Bone marrow (tissue), 2 donors: Measurements from ENCODE around the gene NDUFA7.
A peak's percentile ranks its signal among the peaks of the same experiment; 100 is the strongest.
"Not testable (repeated sequence)": the region's sequence is repeated elsewhere in the genome, so short reads cannot be mapped to it uniquely, and the experiment has no call there.

Experiments used
- DNase-seq, 2 donors: peaks; one replicate each; lab custom pipeline; 2025; lab: John Stamatoyannopoulos, UW

Gene NDUFA7

DNA sequence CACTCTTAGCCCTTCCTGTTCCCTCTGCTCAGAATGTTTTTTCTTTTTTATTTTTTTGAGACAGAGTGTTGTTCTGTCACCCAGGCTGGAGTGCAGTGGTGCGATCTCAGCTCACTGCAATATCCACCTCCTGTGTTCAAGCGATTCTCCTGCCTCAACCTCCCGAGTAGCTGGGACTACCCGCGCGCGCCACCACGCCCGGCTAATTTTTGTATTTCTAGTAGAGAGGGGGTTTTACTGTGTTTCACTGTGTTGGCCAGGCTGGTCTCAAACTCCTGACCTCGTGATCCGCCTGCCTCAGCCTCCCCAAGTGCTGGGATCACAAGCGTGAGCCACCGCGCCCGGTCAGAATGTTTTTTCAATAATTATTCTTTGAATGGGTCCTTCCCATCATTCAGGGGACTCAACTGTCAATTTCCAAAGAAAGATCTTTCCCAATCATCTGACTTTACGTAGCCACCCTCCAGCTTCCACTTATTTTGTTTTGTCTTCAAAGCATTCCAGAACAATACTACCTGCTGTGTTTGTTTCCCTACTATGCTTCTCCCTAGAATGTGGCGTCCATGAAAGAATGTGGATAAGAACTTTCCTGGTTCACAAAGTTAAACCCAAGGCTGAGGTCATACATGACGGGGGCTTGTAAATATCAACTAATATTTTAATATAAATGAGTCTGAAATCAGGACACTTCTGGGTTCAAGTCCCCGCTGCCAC lies 1.2 kb downstream of the NDUFA7 start:
- no peak for DNase-seq

- DNase-seq: not testable (repeated sequence)
These were observed 2.3 kb downstream of the NDUFA7 start for GRCh38 chr19:8318835-8319234.

DNA sequence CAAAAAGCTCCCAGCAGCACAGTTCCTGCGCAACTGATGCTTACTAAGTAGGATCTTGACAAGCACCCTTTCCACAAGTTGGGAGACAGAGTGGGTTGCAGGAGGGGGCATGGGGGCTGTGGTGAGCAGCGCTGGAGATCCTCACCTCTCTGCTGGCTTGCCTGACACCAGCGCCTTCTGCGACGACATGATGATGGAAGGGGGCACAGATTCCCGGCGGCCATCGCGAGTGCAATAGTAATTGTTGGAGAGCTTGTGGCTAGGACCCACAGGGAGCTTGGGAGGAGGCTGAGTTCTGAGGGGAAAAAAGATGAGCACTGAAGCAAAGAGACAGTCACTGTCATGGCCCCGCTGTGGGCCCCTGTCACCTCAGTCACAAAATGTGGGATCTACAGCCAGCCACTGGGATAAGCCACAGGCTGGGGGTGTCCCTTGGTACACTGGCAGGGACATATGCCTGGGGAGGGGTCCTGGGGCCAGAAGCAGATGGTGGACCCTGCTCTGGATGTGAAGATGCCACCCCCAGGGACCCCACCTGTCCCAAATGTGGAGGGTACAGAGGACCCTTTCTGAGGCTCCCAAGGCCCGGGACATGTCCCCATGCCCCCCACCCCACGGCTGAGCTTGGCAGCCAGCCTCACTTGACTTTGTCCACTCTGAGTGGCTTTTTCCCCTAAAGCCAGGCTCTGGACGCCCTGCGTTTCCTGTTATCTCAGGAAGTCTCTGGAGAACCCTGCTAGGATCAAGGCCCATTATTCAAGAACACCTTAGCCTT lies 4.6 kb downstream of the NDUFA7 start:
- DNase-seq: no peak

- not testable (repeated sequence) for DNase-seq
These were observed 6.1 kb downstream of the NDUFA7 start for GRCh38 chr19:8314981-8315640.

GRCh38 chr19:8311461-8312260 lies 9.5 kb downstream of the NDUFA7 start:
- DNase-seq: no peak

DNA sequence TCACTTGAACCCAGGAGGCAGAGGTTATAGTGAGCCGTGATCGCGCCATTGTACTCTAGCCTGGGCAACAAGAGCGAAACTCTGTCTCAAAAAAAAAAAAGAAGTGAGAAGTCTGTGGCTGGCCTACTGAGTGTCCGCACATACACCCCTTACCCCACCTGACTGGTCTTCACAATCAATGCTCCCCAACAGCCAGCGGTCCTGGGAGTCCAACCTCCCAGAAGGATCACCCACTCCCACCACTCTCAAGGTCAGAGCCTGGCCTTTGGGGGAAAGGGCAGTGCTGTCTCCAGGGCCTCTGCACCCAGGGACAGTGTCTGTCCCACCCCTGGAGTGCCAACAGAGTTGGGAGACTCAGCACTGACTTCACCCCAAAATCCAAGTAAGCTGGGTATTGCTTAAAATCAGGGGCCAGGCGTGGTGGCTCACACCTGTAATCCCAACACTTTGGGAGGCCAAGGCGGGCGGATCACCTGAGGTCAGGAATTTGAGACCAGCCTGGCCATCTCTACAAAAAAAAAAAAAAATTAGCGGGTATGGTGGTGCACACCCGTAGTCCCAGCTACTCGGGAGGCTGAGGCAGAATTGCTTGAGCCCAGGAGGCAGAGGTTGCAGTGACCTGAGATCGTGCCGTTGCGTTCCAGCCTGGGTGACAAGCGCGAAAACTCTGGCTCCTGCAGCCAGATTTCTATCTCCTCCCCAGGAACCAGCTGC lies 10.7 kb downstream of the NDUFA7 start:
- DNase-seq: no peak

- DNase-seq: no peak
These were observed 12.3 kb downstream of the NDUFA7 start for GRCh38 chr19:8308891-8309291.

GRCh38 chr19:8307965-8308866 lies 13.0 kb downstream of the NDUFA7 start, which contains the start of gene CD320:
CD320 (minus strand) TSS chr19:8308358; CDS start chr19:8308290, 68 bp downstream.
- peak; percentile 33 to 64 for DNase-seq

DNA sequence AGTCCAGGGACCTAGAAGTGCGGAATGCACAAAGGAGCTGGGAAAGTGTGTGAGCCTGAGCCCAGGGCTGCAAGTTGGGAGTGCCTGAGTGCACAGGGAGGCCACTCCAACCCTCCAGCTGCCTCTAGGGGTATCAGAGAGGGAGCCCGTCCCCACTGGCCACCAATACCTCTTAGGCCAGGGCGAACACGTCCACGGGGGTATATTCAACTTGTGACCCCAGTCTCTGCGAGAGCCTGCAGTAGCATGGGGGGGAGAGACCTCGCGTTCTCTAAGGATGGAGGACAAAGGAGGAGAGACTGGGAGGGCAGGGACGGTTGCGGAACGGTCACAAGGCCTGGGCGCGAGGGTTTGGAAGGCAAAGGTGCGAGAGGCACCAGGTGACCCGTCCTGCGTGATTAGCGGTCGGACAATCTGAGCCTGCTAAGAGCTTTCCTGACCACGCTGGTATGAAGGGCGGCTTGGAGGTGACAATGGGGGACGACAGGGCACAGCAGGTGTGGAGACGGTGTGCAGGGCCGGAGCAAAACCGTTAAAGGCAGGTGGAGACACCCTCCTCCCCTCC lies 13.7 kb downstream of the NDUFA7 start:
- no peak for DNase-seq

DNA sequence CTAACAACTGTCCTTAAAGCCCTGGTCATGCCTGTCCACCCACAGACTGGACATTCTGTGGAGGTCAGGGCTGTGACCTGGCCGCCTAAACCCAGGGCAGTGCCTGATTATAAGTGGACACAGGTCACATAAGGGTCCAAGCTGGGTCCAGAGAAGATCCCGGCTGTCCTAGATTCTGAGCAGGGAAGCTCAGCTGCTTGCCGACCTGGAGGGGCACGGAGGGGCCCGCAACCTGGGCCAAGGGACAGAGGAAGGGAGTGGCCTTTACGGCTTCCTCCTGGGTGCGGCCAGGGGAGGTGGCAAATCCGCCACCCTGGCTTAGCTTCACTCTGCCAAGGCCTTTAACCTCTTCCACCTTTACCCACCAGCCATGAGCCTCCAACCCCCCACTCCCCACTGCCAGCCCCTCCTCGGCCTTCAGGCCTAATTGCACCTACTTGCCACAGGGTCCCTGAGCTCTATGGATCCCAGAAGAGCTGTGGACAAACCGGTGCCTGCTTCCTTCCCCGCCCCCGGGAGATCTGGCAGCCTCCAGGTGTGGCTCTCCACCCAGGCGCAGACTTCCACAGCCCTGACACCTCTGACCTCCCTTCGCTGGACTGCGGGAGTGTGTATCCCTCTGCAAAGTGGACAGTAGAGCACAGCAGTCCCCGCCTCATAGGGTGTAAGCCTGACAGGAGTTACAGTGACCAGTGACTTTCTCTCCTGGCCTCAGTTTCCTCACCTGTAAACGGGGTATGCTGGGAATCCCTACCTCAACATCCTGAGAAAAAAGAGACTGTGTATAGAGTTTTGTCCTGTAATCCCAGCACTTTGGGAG lies 14.7 kb downstream of the NDUFA7 start:
- DNase-seq: no peak

- DNase-seq: no peak
These were observed 15.4 kb downstream of the NDUFA7 start for GRCh38 chr19:8305798-8306197.

DNA sequence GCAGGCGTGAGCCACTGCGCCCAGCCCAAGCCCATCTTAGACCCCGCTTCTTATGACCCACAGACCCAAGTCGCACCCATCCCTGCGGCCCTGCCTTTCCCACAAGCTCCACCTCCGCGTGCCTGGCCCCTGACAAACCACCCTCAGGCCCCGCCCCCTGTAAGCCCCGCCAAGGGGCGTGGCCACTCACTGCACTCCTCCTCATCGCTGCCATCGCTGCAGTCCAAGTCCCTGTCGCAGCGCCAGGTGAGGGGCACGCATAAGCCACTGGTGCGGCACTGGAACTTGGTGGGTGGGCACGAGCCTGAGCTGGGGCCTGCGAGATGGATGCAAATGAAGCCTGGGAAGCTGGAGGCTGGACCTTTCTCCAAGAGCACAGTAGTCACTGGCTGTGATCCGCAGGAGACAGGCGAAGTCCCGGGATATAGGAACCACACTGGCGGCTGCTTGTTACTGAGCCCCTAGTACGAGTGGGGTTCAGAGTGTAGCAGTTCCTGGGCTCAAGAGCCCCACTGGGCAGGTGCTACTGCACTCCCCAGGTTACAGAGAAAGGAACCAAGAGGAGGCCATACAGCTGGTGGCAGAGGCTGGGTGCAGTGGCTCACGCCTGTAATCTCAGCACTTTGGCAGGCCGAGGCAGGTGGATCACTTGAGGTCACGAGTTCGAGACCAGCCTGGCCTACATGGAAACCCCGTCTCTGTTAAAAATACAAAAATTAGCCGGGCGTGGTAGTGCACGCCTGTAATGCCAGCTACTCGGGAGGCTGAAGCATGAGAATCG lies 16.1 kb downstream of the NDUFA7 start:
- DNase-seq: no peak

- no peak for DNase-seq
These were observed 18.4 kb downstream of the NDUFA7 start for GRCh38 chr19:8302734-8303133.

- DNase-seq: no peak
These were observed 18.9 kb downstream of the NDUFA7 start for GRCh38 chr19:8302357-8302691.

DNA sequence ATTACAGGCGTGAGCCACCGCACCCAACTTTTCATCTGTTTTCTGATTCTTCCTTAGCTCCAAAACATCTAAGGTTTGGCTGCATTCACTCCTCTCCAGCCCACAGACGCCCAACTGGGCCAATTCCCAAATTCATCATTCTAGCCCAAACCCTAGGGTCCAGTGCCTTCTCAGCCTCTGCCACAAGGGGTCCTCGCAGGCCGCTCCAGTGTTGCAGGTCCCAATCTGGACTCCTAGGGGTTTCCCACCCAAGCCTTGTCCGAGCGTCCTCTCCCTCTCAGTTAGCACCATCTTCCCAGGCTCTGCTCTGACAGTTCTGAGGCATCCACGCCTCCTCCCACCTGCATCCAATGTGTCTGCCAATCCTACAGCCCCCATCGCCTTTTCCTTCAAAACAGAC lies 29.8 kb downstream of the NDUFA7 start:
- DNase-seq: not testable (repeated sequence)

GRCh38 chr19:8276508-8276907 lies 44.7 kb downstream of the NDUFA7 start:
- not testable (repeated sequence) for DNase-seq

GRCh38 chr19:8269724-8270123 lies 51.5 kb downstream of the NDUFA7 start:
- no peak for DNase-seq

GRCh38 chr19:8265872-8266271 lies 55.3 kb downstream of the NDUFA7 start:
- no peak for DNase-seq
